Measurements from ENCODE around the gene NF1.

NF1 gene

GRCh38 chr17:31134576-31134975 is 39.8 kb downstream of the NF1 start:
- TF ChIP-seq CTCF (IDR thresholded peaks at IDR 0.05; ENCODE audit: low read depth, low read length): no peak
- H3K4me3 ChIP-seq (replicated peaks in 1 of 2; ENCODE audit: low read depth in 2 of 2, low read length in 2 of 2): no peak overlapping the region
- DNase-seq (ENCODE audit: low read depth in 2 of 2): peak in 1 of 2 donors; percentile 16

GRCh38 chr17:31136319-31136718 is 41.5 kb downstream of the NF1 start:
- TF ChIP-seq CTCF (IDR thresholded peaks at IDR 0.05; ENCODE audit: low read depth, low read length): no peak
- peak in 1 of 2 donors; percentile 45 for DNase-seq (ENCODE audit: low read depth in 2 of 2)
- no peak overlapping the region for H3K4me3 ChIP-seq (replicated peaks in 1 of 2; ENCODE audit: low read depth in 2 of 2, low read length in 2 of 2)

- no peak overlapping the region for H3K4me3 ChIP-seq (replicated peaks in 1 of 2; ENCODE audit: low read depth in 2 of 2, low read length in 2 of 2)
- no peak for DNase-seq (ENCODE audit: low read depth in 2 of 2)
- no peak for TF ChIP-seq CTCF (IDR thresholded peaks at IDR 0.05; ENCODE audit: low read depth, low read length)
These were observed 45.3 kb downstream of the NF1 start for GRCh38 chr17:31140111-31140510.

GRCh38 chr17:31144428-31144827 is 49.7 kb downstream of the NF1 start:
- no peak for DNase-seq (ENCODE audit: low read depth in 2 of 2)
- TF ChIP-seq CTCF (IDR thresholded peaks at IDR 0.05; ENCODE audit: low read depth, low read length): no peak
- no peak overlapping the region for H3K4me3 ChIP-seq (replicated peaks in 1 of 2; ENCODE audit: low read depth in 2 of 2, low read length in 2 of 2)

- DNase-seq (ENCODE audit: low read depth in 2 of 2): no peak
- no peak overlapping the region for H3K4me3 ChIP-seq (replicated peaks in 1 of 2; ENCODE audit: low read depth in 2 of 2, low read length in 2 of 2)
- no peak for TF ChIP-seq CTCF (IDR thresholded peaks at IDR 0.05; ENCODE audit: low read depth, low read length)
These were observed 50.1 kb downstream of the NF1 start for GRCh38 chr17:31144836-31145235.

- DNase-seq (ENCODE audit: low read depth in 2 of 2): peak; percentile 26 to 56
- no peak for TF ChIP-seq CTCF (IDR thresholded peaks at IDR 0.05; ENCODE audit: low read depth, low read length)
- no peak overlapping the region for H3K4me3 ChIP-seq (replicated peaks in 1 of 2; ENCODE audit: low read depth in 2 of 2, low read length in 2 of 2)
These were observed 52.9 kb downstream of the NF1 start for GRCh38 chr17:31147507-31148202.

GRCh38 chr17:31148205-31148604 is 53.4 kb downstream of the NF1 start:
- H3K4me3 ChIP-seq (replicated peaks in 1 of 2; ENCODE audit: low read depth in 2 of 2, low read length in 2 of 2): no peak overlapping the region
- peak; percentile 31 to 46 for DNase-seq (ENCODE audit: low read depth in 2 of 2)
- TF ChIP-seq CTCF (IDR thresholded peaks at IDR 0.05; ENCODE audit: low read depth, low read length): no peak

All from cardiac fibroblast (primary cell).